HG03025 (cell line): ENCODE measurements around the gene PRRX2.

ENCODE experiments used
- ATAC-seq: cut with Tn5 transposase; IDR thresholded peaks from one replicate; pipeline ENCODE4 v1.9.1; 2021; ENCODE audit warnings: mild to moderate bottlenecking, moderate library complexity; ENCODE audit not compliant: unreplicated experiment, low FRiP score

PRRX2 gene

GRCh38 chr9:129665389-129665775 lies at the start of gene PRRX2:
Gene PRRX2 (plus strand): TSS chr9:129665647. CDS start chr9:129665868, 221 bp downstream.
- no peak for ATAC-seq

- no peak for ATAC-seq
These were observed 48.3 kb upstream of the PRRX2 start for GRCh38 chr9:129617167-129617566.

- ATAC-seq, result no peak
These were observed 45.4 kb upstream of the PRRX2 start for GRCh38 chr9:129619787-129620668.

GRCh38 chr9:129620669-129621295 lies 44.7 kb upstream of the PRRX2 start, which contains the start of gene C9orf50:
Gene C9orf50 (minus strand): TSS chr9:129621101. CDS start chr9:129620574, 527 bp downstream.
- ATAC-seq, result no peak

- no peak for ATAC-seq
These were observed 42.1 kb upstream of the PRRX2 start for GRCh38 chr9:129623331-129623730.

- ATAC-seq, result no peak
These were observed 41.2 kb upstream of the PRRX2 start for GRCh38 chr9:129624168-129624759.

- no peak for ATAC-seq
These were observed 40.5 kb upstream of the PRRX2 start for GRCh38 chr9:129624947-129625346.

GRCh38 chr9:129626079-129626624 lies 39.3 kb upstream of the PRRX2 start, which contains the start of gene NTMT1:
Gene NTMT1 (plus strand): TSS chr9:129626163. CDS start chr9:129632704, 6,541 bp downstream.
- no peak for ATAC-seq

GRCh38 chr9:129626625-129627284 lies 38.7 kb upstream of the PRRX2 start:
- ATAC-seq, result no peak

GRCh38 chr9:129627556-129628440 lies 37.6 kb upstream of the PRRX2 start:
- no peak for ATAC-seq

- no peak for ATAC-seq
These were observed 36.7 kb upstream of the PRRX2 start for GRCh38 chr9:129628709-129629108.

GRCh38 chr9:129629251-129629820 lies 36.1 kb upstream of the PRRX2 start:
- ATAC-seq, result no peak

- ATAC-seq, result no peak
These were observed 34.3 kb upstream of the PRRX2 start for GRCh38 chr9:129630967-129631673.

- ATAC-seq, result no peak
These were observed 33.7 kb upstream of the PRRX2 start for GRCh38 chr9:129631674-129632129.

- no peak for ATAC-seq
These were observed 33.0 kb upstream of the PRRX2 start for GRCh38 chr9:129632460-129632859.

- no peak for ATAC-seq
These were observed 32.2 kb upstream of the PRRX2 start for GRCh38 chr9:129633207-129633606.

- no peak for ATAC-seq
These were observed 31.6 kb upstream of the PRRX2 start for GRCh38 chr9:129633848-129634247.
